ENCODE data around the gene PTPRO.

The PTPRO gene

DNA sequence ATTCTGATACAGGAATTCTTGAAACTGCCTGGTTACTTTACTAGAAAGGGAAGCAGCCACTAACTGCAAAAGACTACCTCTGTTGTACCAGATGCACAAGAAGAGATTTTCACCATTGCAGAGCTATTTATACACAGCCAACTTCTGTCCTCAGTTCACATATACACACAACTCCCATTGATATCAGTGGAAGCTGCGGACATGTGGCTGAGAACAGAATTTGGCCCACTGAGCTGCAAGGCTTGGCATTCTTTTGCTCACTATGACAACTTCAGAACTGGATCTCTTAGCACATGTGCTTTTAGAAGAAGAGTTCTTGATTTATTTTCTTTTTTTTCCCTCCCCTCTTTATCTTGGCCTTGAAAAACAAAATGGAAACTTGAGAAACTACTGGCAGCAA is 28.3 kb downstream of the PTPRO start:
- no peak for DNase-seq (ENCODE audit: low read depth)

DNA sequence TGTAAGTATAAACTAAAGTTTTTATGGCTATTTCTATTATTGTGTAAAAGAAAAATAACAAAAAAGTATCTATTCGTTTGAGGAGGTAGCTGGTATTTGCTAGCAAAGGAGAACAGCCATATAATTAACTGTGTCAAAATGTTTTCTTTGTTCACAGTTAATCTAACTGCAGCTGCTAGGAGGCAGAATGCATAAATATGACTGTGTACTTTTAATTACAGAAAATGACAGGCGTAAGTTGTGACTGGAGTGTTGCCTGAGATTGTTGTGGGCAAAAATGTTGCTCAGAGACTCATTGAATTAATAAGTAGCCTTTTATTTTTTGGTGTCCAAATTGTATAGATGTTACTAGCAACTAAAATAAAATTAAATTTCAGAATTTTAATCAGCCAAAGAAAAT is 33.5 kb downstream of the PTPRO start:
- DNase-seq (ENCODE audit: low read depth), result no peak

DNA sequence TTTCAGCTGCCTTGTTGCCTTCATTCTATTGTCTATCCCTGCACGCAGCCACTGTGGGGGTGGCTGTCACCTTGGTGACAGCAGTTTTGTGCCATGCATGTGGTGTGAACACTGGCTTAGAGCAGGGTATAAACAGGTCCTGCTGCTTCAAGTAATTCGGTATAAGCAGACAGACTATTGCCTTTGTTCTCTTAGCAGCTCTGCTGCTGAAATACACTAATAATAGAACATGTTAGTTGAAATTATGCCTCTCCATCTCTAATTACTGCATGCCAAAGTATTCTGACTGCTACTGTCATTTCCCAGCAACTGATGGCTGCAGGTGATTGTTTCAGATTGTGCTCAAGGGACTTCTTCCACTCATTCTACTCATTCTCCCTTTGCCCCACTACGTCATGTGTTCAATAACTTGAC is 34.6 kb downstream of the PTPRO start:
- no peak for DNase-seq (ENCODE audit: low read depth)

DNA sequence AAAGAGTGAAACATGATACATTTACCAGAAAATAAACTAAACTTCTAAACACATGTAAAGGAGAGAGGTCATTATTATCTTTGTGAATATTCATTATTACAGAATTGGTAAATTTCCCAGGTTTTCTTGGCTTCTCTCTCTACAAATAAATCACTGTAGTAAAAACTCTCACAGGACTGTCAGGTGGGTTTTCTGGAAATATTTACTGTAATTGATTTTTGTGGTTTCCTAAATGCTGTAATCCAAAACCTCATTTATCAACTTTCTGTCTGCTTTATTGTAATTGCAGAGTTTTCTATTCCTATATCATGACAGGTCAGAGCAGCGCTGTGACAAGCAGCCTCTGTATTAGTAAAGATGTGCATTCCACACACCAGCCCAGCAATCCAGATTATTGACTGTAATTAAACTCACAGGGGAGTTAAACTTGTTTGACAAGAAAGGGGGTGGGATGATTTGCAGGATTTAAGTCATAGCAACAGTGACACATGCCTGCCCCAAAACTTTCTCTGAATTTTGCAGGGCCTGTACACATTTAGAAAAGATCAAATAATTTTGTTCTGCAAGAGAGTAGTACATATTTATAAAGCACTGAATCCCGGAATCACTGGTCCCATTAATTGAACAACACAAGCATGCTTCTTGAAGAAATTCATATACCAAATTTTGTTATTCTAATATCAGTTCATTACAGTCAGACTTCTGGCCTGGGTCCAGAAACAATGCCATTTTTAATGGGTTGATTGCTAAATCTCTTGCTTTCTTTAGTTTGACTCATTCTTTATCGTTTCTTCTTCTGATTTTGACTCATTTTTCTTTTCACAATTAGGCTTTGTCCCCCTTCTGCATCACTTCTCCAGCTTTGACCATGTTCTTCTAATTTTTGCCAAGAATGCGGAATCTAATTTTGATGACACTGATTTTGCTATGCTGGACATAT is 42.2 kb downstream of the PTPRO start:
- DNase-seq (ENCODE audit: low read depth), result no peak

DNA sequence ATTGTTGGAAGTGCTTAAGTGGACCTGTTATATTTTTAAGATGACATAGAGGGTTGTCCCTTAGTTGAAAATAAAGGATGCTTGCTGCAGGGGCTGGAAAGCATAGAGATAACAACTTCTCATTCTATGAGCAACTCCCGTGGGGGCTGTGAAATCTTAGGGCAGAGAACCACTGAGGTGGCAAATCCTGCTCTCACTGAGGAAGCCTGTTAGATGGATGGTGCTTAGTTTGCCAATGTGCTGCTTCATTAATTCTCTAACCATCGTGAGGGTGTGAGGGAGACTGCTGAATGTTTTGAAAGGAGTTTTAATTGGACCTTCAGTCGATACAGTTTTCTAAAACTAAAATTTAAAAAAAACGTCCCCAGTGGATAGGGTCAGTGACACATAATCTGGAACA is 46.5 kb downstream of the PTPRO start:
- no peak for DNase-seq (ENCODE audit: low read depth)

DNA sequence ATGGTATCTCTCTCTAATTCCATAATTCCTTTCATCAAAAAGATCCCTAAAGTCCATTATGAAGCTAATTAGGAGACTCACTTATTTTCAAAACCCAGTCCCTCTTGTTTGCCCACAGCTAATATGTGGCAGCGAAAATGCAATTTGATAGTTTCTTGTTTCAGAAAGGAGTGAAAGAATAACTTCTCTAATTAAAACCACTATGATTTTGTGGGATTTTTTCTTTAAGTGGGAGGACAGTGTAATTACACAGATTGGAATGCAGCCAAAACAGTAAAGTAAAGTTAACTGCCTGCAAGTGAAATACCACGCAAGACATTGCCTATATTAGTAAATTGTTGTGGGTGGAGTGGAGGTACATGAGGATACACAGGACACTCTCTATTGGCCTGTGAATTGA is 50.0 kb downstream of the PTPRO start:
- no peak for DNase-seq (ENCODE audit: low read depth)

DNA sequence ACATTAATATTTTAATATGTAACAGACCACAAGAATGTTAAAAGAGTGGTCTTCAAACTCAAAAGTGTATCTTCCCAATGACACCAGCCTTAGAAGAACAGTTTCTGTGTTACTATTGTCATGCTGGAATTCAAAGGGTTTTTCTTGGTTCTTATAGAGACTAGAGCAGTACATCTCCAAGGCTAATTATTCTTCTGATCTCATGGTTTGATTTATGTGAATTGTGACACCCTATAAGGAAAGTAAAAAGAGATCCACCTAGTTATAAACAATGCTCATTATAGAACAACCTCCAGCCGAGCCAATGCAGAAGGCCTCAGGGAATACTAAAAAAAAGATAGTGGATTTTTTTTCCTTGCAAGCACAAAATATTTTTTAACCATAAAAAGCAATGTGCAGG is 65.5 kb downstream of the PTPRO start:
- DNase-seq (ENCODE audit: low read depth), result no peak

DNA sequence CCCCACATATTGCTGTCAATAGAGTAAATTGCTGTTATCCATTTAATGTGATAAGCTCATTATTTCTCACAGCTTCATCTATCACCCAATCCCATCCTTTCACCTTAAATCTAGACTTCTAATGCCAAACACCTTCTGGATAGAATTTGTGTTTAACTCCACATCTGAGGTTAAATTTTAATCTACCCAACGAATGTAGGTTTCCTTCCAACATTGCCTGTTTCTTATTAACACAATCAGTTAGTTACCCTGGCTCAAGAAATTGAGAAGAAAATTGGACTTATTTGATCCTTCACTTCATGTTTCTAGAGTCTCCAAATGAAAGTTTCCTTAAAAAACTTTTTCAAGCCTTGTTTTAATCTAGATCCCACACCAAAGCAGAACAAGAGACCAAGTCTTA is 67.3 kb downstream of the PTPRO start:
- DNase-seq (ENCODE audit: low read depth), result no peak

DNA sequence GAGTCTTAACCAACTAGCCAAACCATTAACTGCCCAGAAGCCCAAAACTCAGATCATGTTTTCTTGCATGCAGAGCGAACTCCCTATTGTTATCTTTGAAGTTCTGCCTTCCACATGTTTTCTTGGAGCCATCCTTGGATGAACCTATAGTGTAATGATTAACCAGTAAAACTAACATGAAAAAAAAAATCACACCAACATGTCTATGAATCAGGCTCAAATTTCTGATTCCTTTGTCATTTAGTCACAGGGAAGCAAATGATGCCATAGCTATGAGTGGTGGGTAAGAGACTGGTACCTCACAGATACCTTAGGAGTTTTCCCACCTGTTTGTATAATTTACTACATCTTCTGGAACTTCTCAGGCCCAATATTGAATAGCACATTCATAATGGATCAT is 70.7 kb downstream of the PTPRO start:
- no peak for DNase-seq (ENCODE audit: low read depth)

DNA sequence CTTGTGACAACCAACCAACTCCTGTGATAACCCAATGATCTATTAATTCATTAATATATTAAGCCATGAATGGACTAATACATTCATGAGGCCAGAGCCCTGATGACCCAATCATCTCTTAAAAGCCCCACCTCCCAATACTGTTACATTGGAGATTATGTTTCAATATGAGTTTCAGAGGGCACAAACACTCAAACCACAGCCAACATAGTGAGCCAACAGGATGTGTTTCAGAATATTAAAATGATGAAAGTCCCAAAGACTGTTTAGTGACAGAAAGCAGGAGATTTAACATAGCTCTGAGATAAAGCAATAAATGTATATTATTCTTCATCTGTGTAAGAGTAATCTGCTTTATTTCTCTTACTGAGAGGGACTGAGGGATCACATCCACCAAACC is 71.7 kb downstream of the PTPRO start:
- no peak for DNase-seq (ENCODE audit: low read depth)

DNA sequence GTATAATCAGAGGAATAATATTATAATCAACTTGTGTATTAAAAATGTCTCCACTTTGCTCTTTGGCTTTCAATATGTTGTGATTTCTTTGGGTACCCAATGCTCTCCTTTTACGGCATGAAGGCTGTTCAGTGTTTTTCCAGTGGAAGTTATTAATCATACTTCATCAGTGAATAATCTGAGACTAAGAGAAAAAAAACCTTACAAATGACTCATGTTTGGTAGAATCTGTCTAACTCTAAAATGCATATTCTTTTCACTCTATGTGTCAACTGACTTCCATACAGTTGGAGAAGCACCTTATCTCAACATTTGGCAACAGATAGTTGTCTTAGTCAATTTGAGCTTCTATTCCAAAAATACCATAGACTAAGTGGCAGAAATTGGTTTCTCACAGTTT is 82.2 kb downstream of the PTPRO start:
- DNase-seq (ENCODE audit: low read depth), result no peak

DNA sequence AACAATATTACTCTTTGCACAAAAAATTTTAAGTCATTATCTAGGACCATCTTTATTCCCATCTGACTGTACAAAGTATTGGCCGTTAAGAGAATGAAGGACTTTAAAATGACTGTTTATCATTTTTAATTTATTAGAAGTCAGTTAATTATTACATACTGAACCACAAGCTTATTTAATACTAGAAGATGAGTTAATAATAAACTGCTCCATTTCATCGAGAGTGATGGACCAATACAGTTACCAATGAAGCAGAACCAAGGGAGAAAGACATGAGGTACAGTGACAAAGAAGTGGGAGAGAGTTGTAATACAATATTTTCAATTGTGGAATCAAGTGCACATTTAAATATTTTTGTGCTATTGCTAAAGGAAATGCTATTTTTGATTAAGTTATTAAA is 83.3 kb downstream of the PTPRO start:
- no peak for DNase-seq (ENCODE audit: low read depth)

DNA sequence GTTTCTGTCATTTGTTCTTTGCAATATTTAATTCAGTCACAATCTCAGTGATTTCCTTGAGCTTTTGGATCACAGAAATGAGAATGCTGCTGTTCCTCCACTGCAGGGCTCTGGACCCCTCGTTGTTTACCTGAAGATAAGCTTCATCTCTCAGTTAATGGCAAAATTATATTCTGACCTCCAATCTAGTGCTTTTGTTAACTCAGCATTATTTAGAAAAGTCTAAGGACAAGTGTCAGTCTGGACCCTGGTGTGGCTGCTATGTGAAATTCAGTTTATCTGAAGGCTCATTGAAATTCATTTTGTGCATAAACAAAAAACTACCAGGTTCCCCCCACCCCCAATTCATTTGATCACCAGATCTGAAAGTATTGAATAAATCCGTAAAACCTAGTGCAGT is 84.7 kb downstream of the PTPRO start:
- no peak for DNase-seq (ENCODE audit: low read depth)

DNA sequence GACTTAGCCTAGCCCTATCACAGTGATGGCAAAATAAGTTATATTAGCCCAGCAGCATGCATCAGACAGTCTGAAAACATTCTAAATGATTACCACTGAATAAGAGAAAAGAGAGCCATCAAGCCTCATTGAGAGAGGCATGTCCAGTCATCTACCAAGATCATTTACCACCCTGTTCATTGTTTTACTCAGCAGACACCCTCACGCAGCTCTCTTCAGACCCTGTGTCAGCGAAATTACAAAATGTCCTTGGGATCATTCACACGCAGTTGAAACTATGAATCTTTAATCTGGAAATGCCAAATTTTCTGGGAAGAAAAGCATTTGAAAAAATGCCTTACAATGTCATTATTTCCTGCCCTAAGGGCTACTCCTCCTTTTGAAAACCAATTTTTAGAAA is 89.5 kb downstream of the PTPRO start:
- no peak for DNase-seq (ENCODE audit: low read depth)

DNA sequence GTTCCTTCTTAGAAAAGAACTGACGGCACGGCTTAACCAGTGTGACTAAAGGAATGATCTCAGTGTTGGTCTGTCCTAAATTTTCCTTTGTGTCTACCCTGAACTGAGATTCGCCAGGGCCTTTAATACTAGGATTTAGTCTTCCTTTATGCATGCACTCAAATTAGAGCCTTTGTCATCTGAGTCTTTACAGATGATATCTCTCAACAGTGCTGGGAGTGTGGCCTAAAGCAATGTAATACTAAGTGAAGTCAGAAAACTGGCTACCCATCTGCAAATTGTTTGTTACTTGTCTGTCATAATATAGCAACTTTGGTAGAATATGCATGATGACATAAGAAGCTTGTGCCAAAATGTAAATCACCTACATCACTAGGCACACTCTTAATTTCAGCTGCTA is 95.4 kb downstream of the PTPRO start:
- no peak for DNase-seq (ENCODE audit: low read depth)

DNA sequence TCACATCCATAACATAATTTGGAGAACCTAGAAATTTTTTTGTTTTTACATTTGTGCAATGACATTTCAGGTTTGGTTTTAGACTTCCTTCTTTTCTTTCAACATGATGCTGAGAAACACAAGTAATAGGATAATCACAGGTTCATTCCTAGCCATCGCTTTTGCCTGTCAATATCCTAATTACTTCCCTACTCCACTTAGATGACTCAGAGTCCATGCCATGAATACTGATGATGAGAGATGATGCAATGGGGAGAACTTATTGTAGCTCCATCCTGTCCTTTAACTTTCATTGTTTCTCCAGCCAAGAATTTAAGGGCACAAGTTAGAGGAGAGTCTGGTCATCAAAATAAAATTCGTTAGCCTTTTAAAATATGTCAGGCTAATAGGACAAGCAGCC is 101.3 kb downstream of the PTPRO start:
- no peak for DNase-seq (ENCODE audit: low read depth)

DNA sequence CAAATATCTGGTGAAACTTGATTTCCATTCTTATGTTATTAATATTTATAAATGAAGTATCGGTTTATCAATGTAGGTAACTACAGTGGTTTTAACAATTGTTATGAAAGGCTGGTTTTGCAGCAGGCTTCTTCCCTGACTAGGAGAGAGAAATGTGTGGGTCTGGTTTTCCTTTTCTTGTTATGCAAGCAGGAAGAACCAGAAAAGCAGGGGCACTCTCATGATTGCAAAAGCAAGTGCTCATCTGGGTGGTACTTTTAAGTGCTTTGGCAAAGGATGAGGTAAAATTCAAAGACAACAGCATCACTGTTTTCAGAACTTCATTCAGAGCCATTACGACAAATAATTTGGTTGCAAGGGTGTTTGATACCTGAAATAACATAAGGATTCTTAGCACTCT is 105.6 kb downstream of the PTPRO start:
- DNase-seq (ENCODE audit: low read depth), result no peak

DNA sequence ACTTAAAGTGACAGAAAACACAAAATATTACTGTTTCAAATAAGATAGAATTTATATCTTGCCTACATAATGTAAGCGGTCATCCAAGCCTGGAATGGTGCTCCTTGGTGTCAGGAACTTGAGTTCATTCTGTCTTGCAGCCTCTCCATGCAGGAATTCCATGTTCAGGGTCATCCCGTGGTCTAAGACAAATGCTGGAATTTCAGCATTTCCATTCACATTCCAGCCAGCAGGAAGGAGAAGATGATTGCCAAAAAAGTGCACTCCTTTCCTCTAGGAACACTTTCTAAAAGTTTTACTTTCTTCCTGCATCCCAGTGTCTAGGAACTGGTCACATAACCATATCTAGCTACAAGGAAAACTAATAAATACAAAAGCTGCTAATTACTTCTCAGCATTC is 106.3 kb downstream of the PTPRO start:
- no peak for DNase-seq (ENCODE audit: low read depth)

DNA sequence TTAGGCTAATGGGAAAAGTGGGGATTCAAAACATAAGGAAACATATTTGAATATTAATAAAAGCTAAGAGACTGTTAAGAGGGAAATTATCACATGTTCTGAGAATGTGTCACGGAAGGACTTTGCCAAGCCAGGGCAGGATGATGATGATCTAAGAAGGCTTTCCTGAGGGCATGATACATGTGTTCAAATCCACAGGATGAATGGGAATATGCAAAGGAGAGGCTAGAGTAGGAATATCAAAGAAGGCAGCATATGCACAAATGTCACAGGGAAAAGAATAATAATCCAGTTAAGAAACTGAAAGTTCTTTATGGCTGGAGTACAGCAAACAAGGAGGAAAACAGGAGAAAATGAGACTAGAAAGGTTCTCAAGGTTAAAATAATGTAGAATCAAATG is 107.0 kb downstream of the PTPRO start:
- DNase-seq (ENCODE audit: low read depth), result no peak

DNA sequence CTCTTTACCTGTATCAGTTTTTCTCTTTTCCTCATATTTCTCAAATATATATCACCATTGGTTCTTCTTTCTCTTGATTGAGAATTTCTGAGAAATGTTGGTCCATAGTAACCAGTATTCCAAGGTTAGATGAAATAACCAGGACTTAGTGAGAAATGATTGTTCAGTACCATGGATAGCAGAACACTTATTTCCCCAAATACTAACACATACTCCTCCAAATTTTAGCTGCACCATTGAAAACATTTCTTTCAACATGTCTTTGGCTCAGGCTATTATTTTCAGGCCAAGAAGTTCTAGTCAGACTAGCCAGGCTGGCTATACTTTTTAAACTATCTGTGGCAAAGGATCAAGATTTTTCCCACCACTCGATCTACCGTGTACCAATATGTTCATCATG is 113.3 kb downstream of the PTPRO start:
- DNase-seq (ENCODE audit: low read depth), result no peak

DNA sequence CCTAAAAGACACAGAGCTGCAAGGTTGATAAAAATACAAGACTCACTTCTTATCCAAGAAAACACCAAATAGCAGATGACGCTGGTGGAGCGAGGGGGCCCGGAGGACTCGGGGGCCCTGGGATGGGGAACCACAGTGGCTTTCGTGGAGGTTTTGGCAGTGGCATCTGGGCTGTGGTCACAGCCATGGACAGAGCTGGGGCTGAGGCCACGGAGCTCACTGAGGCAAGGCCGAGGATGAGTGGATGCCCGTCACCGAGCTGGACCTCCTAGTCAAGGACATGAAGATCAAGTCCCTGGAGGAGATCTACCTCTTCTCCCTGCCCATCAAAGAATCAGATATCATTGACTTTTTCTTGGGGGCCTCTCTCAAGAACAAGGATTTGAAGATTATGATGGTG is 117.2 kb downstream of the PTPRO start:
- DNase-seq (ENCODE audit: low read depth), result no peak

DNA sequence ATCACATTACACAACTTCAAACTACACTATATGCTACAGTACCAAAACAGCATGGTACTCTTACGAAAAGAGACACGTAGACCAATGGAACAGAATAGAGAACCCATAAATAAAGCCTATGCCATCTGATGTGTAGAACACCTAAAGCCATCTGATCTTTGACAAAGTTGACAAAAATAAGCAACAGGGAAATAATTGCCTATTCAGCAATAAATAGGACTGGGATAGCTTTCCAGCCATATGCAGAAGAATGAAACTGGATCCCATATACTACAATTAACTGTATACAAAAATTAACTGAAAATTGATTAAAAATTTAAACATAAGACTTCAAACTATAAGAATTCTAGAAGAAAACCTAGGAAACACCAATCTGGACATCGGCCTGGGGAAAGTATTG is 120.7 kb downstream of the PTPRO start:
- DNase-seq (ENCODE audit: low read depth), result no peak

DNA sequence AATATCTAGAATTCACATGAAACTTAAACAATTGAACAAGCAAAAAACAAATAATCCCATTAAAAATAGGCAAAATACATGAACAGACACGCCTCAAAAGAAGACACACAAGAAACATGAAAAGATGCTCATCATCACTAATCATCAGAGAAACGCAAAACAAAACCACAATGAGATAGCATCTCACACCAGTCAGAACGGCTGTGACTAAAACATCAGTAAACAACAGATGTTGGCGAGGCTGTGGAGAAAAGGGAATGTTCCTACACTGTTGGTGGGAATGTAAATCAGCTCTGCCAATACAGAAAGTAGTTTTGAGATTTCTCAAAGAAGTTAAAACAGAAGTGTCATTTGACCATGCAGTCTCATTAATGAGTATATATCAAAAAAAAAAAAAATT is 121.3 kb downstream of the PTPRO start:
- no peak for DNase-seq (ENCODE audit: low read depth)

DNA sequence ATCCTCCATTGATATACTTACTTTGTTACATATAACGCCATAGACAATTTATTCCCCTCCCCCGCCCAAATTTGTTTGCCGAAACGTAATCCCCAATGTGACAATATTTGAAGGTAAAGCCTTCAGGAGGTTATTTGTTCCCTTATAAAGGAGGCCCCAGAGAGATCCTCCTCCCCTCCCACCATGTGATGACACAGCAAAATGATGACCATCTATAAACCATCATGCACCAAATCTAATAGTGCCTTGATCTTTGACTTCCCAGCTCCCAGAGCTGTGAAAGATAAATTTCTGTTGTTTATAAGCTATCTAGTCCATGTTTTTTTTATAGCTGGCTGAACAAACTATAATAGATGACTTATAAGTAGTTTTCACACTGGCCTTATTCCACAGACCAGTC is 122.2 kb downstream of the PTPRO start:
- no peak for DNase-seq (ENCODE audit: low read depth)
